GM21576 (cell line): ENCODE measurements around the gene CADPS.

Experiments
- ATAC-seq: cut with Tn5 transposase; IDR thresholded peaks from one replicate; pipeline ENCODE4 v1.9.1; 2021; ENCODE audit warnings: mild to moderate bottlenecking, moderate library complexity; ENCODE audit not compliant: unreplicated experiment

Gene CADPS

GRCh38 chr3:62365391-62366125, 509.7 kb downstream of the CADPS start:
- ATAC-seq = no peak

GRCh38 chr3:62364191-62364590, 511.0 kb downstream of the CADPS start:
- no peak for ATAC-seq

- no peak for ATAC-seq
Observed at GRCh38 chr3:62363275-62363674, 511.9 kb downstream of the CADPS start.

- ATAC-seq = no peak
Observed at GRCh38 chr3:62361824-62362223, 513.4 kb downstream of the CADPS start.

GRCh38 chr3:62361261-62361660, 514.0 kb downstream of the CADPS start:
- no peak for ATAC-seq

- no peak for ATAC-seq
Observed at GRCh38 chr3:62359531-62359930, 515.7 kb downstream of the CADPS start.

- no peak for ATAC-seq
Observed at GRCh38 chr3:62356356-62356755, 518.9 kb downstream of the CADPS start.

GRCh38 chr3:62355703-62356102, 519.5 kb downstream of the CADPS start:
- no peak for ATAC-seq
